Spleen (tissue), 7 donors: ENCODE results near the gene HMGA1.

Experiments
- POLR2AphosphoS5 ChIP-seq, 3 donors: sonication (generic); formaldehyde crosslinking; IDR thresholded peaks; one replicate each; pipeline ENCODE4 v1.5.1; 2017; ENCODE audit warnings: antibody characterized with exemption in 3 of 3
- TF ChIP-seq, protein P1 (sequence below), 11 experiments: fragments of 200-600 bp in 7 of 11; fragments of 450-650 bp in 4 of 11; sonication (generic) in 4 of 11; IDR thresholded peaks in 8 of 11; conservative IDR thresholded peaks in 3 of 11; 1 replicate in 7 of 11; 2 replicates in 4 of 11; pipeline versions ENCODE4 v1.4.0 to v1.8.0; 2016 to 2021; ENCODE audit warnings: antibody characterized with exemption in 11 of 11, inconsistent platforms in 4 of 11, mild to moderate bottlenecking in 1 of 11
- donor health status: DM: no; HTN: no; CAD: no; lungs with moderate emphysema.
- donor health status: DM: no; HTN: no; CAD: no.
- donor health status: DM: no; HTN: no; CAD: no.

DNA sequence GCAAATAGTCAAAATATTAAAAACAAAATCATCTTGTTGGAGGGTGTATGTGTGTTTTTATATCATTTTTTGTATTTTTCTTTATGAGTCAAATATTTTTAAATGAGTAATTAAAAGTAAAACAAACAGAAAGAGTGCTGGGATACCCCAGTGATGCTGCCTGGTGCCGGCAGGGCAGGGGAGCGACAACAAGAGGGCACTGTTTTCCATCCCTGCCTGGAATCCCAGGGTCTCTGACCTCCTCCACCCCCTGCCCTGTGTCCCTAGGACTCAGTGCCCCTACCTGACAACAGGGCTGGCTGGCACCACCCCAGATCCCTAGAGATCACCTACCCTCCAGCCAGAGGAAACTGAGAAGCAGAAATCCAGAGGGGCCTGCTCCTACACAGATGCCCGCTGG is 41.9 kb upstream of the HMGA1 start:
- TF ChIP-seq, protein P1, sequence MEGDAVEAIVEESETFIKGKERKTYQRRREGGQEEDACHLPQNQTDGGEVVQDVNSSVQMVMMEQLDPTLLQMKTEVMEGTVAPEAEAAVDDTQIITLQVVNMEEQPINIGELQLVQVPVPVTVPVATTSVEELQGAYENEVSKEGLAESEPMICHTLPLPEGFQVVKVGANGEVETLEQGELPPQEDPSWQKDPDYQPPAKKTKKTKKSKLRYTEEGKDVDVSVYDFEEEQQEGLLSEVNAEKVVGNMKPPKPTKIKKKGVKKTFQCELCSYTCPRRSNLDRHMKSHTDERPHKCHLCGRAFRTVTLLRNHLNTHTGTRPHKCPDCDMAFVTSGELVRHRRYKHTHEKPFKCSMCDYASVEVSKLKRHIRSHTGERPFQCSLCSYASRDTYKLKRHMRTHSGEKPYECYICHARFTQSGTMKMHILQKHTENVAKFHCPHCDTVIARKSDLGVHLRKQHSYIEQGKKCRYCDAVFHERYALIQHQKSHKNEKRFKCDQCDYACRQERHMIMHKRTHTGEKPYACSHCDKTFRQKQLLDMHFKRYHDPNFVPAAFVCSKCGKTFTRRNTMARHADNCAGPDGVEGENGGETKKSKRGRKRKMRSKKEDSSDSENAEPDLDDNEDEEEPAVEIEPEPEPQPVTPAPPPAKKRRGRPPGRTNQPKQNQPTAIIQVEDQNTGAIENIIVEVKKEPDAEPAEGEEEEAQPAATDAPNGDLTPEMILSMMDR (IDR thresholded peaks at IDR 0.05 in 8 of 11, conservative IDR thresholded peaks at IDR 0.05 in 3 of 11), result no peak
- no peak for TF ChIP-seq POLR2AphosphoS5 (IDR thresholded peaks at IDR 0.05)
